Trophoblast cell (in vitro differentiated cells and primary cell): ENCODE results near the gene THY1.
"Not testable (repeated sequence)": the region's sequence is repeated elsewhere in the genome, so short reads cannot be mapped to it uniquely, and the experiment has no call there.

Experiments
- DNase-seq, 2 donors: peaks; one replicate each; pipeline ENCODE4 v3.0.0-alpha.2; 2016
- H2AFZ ChIP-seq: 2 replicates; pipeline ENCODE4 v1.6.1; 2013; ENCODE audit warnings: low read length, moderate library complexity, mild to moderate bottlenecking; ENCODE audit not compliant: insufficient read depth, poor library complexity
- H2AK5ac ChIP-seq: 2 replicates; pipeline ENCODE4 v1.6.1; 2013; ENCODE audit warnings: mild to moderate bottlenecking, low read length
- H2BK120ac ChIP-seq: 2 replicates; pipeline ENCODE4 v1.6.1; 2013; ENCODE audit warnings: low read length, mild to moderate bottlenecking, moderate library complexity; ENCODE audit not compliant: insufficient read depth, poor library complexity
- H2BK12ac ChIP-seq: 2 replicates; pipeline ENCODE4 v1.6.1; 2013; ENCODE audit warnings: mild to moderate bottlenecking, low read length, moderate library complexity
- H2BK5ac ChIP-seq: 2 replicates; pipeline ENCODE4 v1.6.1; 2013; ENCODE audit warnings: low read length, low read depth, moderate library complexity, mild to moderate bottlenecking; ENCODE audit not compliant: poor library complexity
- H3K14ac ChIP-seq: 2 replicates; pipeline ENCODE4 v1.6.1; 2013; ENCODE audit warnings: mild to moderate bottlenecking, low read length
- H3K18ac ChIP-seq: 2 replicates; pipeline ENCODE4 v1.6.1; 2013; ENCODE audit warnings: mild to moderate bottlenecking, low read length
- H3K23ac ChIP-seq: 2 replicates; pipeline ENCODE4 v1.6.1; 2013; ENCODE audit warnings: low read length
- H3K27ac ChIP-seq: 2 replicates; pipeline ENCODE4 v1.5.1; 2013; ENCODE audit warnings: low read depth, mild to moderate bottlenecking, inconsistent platforms, low read length, moderate library complexity
- H3K27me3 ChIP-seq: 2 replicates; pipeline ENCODE4 v1.6.1; 2013; ENCODE audit warnings: inconsistent platforms, mild to moderate bottlenecking, low read length, moderate library complexity; ENCODE audit not compliant: insufficient read depth
- H3K36me3 ChIP-seq, 2 experiments: 1 replicate in 1 of 2; 2 replicates in 1 of 2; pipeline ENCODE4 v1.6.1; 2013; ENCODE audit warnings: low read length in 2 of 2, mild to moderate bottlenecking in 2 of 2, moderate library complexity in 1 of 2; ENCODE audit not compliant: insufficient read depth in 2 of 2, control insufficient read depth in 1 of 2
- H3K4ac ChIP-seq: 2 replicates; pipeline ENCODE4 v1.6.1; 2013; ENCODE audit warnings: low read depth, mild to moderate bottlenecking, low read length, moderate library complexity
- H3K4me1 ChIP-seq, 2 experiments: 1 replicate in 1 of 2; 2 replicates in 1 of 2; pipeline ENCODE4 v1.6.1; 2013; ENCODE audit warnings: low read length in 2 of 2, mild to moderate bottlenecking in 2 of 2, moderate library complexity in 1 of 2; ENCODE audit not compliant: insufficient read depth in 2 of 2, control insufficient read depth in 1 of 2
- H3K4me2 ChIP-seq: 2 replicates; pipeline ENCODE4 v1.6.1; 2013; ENCODE audit warnings: inconsistent platforms, mild to moderate bottlenecking, low read length, moderate library complexity
- H3K4me3 ChIP-seq: 2 replicates; pipeline ENCODE4 v1.5.1; 2013; ENCODE audit warnings: mild to moderate bottlenecking, low read depth, low read length, inconsistent platforms
- H3K79me1 ChIP-seq: one replicate; pipeline ENCODE4 v1.6.1; 2013; ENCODE audit warnings: low read length
- H3K79me2 ChIP-seq: 2 replicates; pipeline ENCODE4 v1.6.1; 2013; ENCODE audit warnings: low read length, mild to moderate bottlenecking; ENCODE audit not compliant: control insufficient read depth, insufficient read depth, poor library complexity
- H3K9ac ChIP-seq: 2 replicates; pipeline ENCODE4 v1.6.1; 2013; ENCODE audit warnings: mild to moderate bottlenecking, low read length
- H3K9me3 ChIP-seq: 2 replicates; pipeline ENCODE4 v1.6.1; 2013; ENCODE audit warnings: low read depth, mild to moderate bottlenecking, control low read depth, inconsistent platforms, low read length; ENCODE audit not compliant: insufficient read depth
- H4K12ac ChIP-seq: 2 replicates; pipeline ENCODE4 v1.6.1; 2013; ENCODE audit warnings: low read depth, mild to moderate bottlenecking, low read length, moderate library complexity
- H4K8ac ChIP-seq: 2 replicates; pipeline ENCODE4 v1.6.1; 2013; ENCODE audit warnings: low read depth, mild to moderate bottlenecking, low read length, moderate library complexity
- H4K91ac ChIP-seq: one replicate; pipeline ENCODE4 v1.6.1; 2013; ENCODE audit warnings: low read depth, mild to moderate bottlenecking, low read length, moderate library complexity
- WGBS: extraction: QIAGEN DNeasy Blood & Tissue Kit; methylation state at CpG from one replicate; pipeline ENCODE4 v1.1.7; 2013; ENCODE audit warnings: missing lambda C conversion rate; ENCODE audit not compliant: insufficient read length, insufficient coverage; ENCODE audit errors: extremely low coverage; 5-methylcytosine and 5-hydroxymethylcytosine counted together

THY1 gene

DNA sequence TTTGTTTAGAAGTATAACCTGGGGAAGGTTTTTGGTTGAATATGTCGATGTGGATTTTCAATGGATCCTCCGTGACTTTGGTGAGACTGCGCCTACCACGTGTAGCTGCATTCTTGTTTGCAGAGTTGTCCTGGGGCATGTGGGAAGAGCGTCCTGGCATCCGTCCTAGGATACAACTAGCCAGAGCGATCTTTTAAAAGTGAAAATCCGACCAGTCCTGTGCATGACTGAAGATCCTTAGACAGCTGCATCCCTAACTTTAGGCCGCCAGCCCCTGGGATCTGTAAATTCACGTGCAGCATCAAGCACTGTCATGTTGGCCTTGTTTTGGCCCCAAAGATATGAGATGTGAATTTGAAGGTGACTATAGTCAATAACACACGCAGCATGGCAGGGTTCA lies 22.4 kb upstream of the THY1 start:
- Histone ChIP-seq H2AK5ac (no peak overlapping the region), H3K9ac (no peak overlapping the region), H2BK12ac (no peak overlapping the region), H3K27me3 (no peaks in the 10 kb centered on the region), H4K12ac (no peak overlapping the region), H3K9me3 (no peaks in the 10 kb centered on the region), H2BK120ac (no peak overlapping the region), H3K4me3 (no peak overlapping the region), H2AFZ (no peak overlapping the region), H4K91ac (no peak overlapping the region), H3K14ac (no peak overlapping the region), H3K23ac (no peak overlapping the region), H2BK5ac (no peak overlapping the region), H3K4ac (no peak overlapping the region), H3K27ac (no peak overlapping the region), H3K79me2 (no peaks in the 10 kb centered on the region), H3K4me2 (no peak overlapping the region), H3K36me3 (no peaks in the 10 kb centered on the region), H3K79me1 (no peaks in the 10 kb centered on the region), H3K18ac (no peak overlapping the region), H3K4me1 (no peaks in the 10 kb centered on the region), H4K8ac (no peak overlapping the region)
- DNase-seq, result no peak
- WGBS, result 100% methylated on average over 1 of the region's 11 CpGs

DNA sequence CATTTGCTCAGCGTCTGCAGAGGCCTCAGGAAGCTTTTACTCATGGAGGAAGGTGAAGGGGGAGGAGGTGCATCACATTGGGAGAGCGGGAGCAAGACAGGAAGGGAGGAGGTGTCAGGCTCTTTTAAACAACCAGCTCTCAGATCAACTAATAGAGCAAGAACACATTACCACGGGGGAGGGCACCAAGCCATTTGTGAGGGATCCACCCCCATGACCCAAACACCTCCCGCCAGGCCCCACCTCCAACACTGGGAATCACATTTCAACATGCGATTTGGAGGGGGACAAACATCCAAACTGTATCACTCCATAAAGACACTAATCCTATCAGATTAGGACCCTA lies 18.9 kb upstream of the THY1 start:
- no CpG with 5 or more reads among the region's 5 CpGs for WGBS
- H2AFZ ChIP-seq, result no peak overlapping the region
- H3K27me3 ChIP-seq, result no peaks in the 10 kb centered on the region
- H3K27ac ChIP-seq, result no peak overlapping the region
- no peak overlapping the region for H4K8ac ChIP-seq
- H3K79me2 ChIP-seq, result no peaks in the 10 kb centered on the region
- H4K12ac ChIP-seq, result no peak overlapping the region
- no peak overlapping the region for H2BK12ac ChIP-seq
- H3K9ac ChIP-seq, result no peak overlapping the region
- H3K4ac ChIP-seq, result no peak overlapping the region
- H3K36me3 ChIP-seq, result no peaks in the 10 kb centered on the region
- no peak overlapping the region for H3K18ac ChIP-seq
- H3K4me2 ChIP-seq, result no peak overlapping the region
- H4K91ac ChIP-seq, result no peak overlapping the region
- H2BK5ac ChIP-seq, result no peak overlapping the region
- no peak overlapping the region for H3K23ac ChIP-seq
- no peak overlapping the region for H2BK120ac ChIP-seq
- H3K14ac ChIP-seq, result no peak overlapping the region
- H3K9me3 ChIP-seq, result no peaks in the 10 kb centered on the region
- no peak overlapping the region for H3K4me3 ChIP-seq
- no peak overlapping the region for H2AK5ac ChIP-seq
- no peaks in the 10 kb centered on the region for H3K4me1 ChIP-seq
- no peak for DNase-seq
- H3K79me1 ChIP-seq, result no peaks in the 10 kb centered on the region

- H3K4me3 ChIP-seq, result no peak overlapping the region
- no peak overlapping the region for H2AFZ ChIP-seq
- no peak overlapping the region for H3K4ac ChIP-seq
- no peaks in the 10 kb centered on the region for H3K36me3 ChIP-seq
- WGBS, result no CpG with 5 or more reads among the region's 5 CpGs
- H3K9ac ChIP-seq, result no peak overlapping the region
- H4K12ac ChIP-seq, result no peak overlapping the region
- no peak overlapping the region for H4K91ac ChIP-seq
- no peaks in the 10 kb centered on the region for H3K4me1 ChIP-seq
- no peak overlapping the region for H2BK12ac ChIP-seq
- H3K14ac ChIP-seq, result no peak overlapping the region
- H3K27ac ChIP-seq, result no peak overlapping the region
- no peaks in the 10 kb centered on the region for H3K9me3 ChIP-seq
- no peak overlapping the region for H3K23ac ChIP-seq
- H2BK5ac ChIP-seq, result no peak overlapping the region
- no peak overlapping the region for H3K18ac ChIP-seq
- H4K8ac ChIP-seq, result no peak overlapping the region
- no peaks in the 10 kb centered on the region for H3K79me1 ChIP-seq
- no peak overlapping the region for H2BK120ac ChIP-seq
- no peak overlapping the region for H3K4me2 ChIP-seq
- no peak for DNase-seq
- no peaks in the 10 kb centered on the region for H3K79me2 ChIP-seq
- H3K27me3 ChIP-seq, result no peaks in the 10 kb centered on the region
- H2AK5ac ChIP-seq, result no peak overlapping the region
Measured at GRCh38 chr11:119438599-119438998, 15.6 kb upstream of the THY1 start.

DNA sequence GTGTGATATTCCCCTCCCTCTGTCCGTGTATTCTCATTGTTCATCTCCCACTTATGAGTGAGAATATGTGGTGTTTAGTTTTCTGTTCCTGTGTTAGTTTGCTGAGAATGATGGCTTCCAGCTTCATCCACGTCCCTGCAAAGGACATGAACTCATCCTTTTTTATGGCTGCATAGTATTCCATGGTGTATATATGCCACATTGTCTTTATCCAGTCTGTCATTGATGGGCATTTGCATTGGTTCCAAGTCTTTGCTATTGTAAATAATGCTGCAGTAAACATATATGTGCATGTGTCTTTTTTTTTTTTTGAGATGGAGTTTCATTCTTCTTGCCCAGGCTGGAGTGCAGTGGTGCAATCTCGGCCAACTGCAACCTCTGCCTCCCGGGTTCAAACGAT lies 14.5 kb upstream of the THY1 start:
- H3K4ac ChIP-seq, H2AK5ac ChIP-seq, H2BK5ac ChIP-seq, H2BK12ac ChIP-seq, H3K18ac ChIP-seq, H2BK120ac ChIP-seq, H3K27ac ChIP-seq, H3K79me2 ChIP-seq, H3K4me2 ChIP-seq, DNase-seq, H3K27me3 ChIP-seq, H3K9me3 ChIP-seq, H3K9ac ChIP-seq, H3K79me1 ChIP-seq, H3K36me3 ChIP-seq, H3K4me3 ChIP-seq, H4K8ac ChIP-seq, H4K91ac ChIP-seq, H3K4me1 ChIP-seq, H2AFZ ChIP-seq, H4K12ac ChIP-seq, H3K23ac ChIP-seq, H3K14ac ChIP-seq: not testable (repeated sequence)
- WGBS, result no CpG with 5 or more reads among the region's 5 CpGs
